Measurements from ENCODE around the gene MAG.

MAG gene

GRCh38 chr19:35249146-35249847 lies 42.7 kb upstream of the MAG start:
- no peak for TF ChIP-seq FOXP2 (optimal IDR thresholded peaks at IDR 0.05; ENCODE audit: borderline replicate concordance, extremely low read depth, extremely low read length, insufficient read depth)
- no peak for TF ChIP-seq SIN3A (IDR thresholded peaks at IDR 0.05; ENCODE audit: borderline replicate concordance, insufficient read depth, low read length)
- TF ChIP-seq TAF1 (IDR thresholded peaks at IDR 0.05; ENCODE audit: borderline replicate concordance, insufficient read depth, low read length): no peak
- TF ChIP-seq REST (IDR thresholded peaks at IDR 0.05; ENCODE audit: insufficient read depth in 1 of 2, low read depth in 2 of 2, low read length in 2 of 2): no peak
- TF ChIP-seq POLR2AphosphoS5 (IDR thresholded peaks at IDR 0.05; ENCODE audit: low read depth, low read length): no peak

GRCh38 chr19:35249848-35250711 lies 41.9 kb upstream of the MAG start:
- TF ChIP-seq POLR2AphosphoS5 (IDR thresholded peaks at IDR 0.05; ENCODE audit: low read depth, low read length) (no peak), TAF1 (IDR thresholded peaks at IDR 0.05; ENCODE audit: borderline replicate concordance, insufficient read depth, low read length) (no peak), REST (IDR thresholded peaks at IDR 0.05; ENCODE audit: insufficient read depth in 1 of 2, low read depth in 2 of 2, low read length in 2 of 2) (no peak), FOXP2 (optimal IDR thresholded peaks at IDR 0.05; ENCODE audit: borderline replicate concordance, extremely low read depth, extremely low read length, insufficient read depth) (no peak), SIN3A (IDR thresholded peaks at IDR 0.05; ENCODE audit: borderline replicate concordance, insufficient read depth, low read length) (no peak)

GRCh38 chr19:35251456-35251855 lies 40.5 kb upstream of the MAG start:
- no peak for TF ChIP-seq SIN3A (IDR thresholded peaks at IDR 0.05; ENCODE audit: borderline replicate concordance, insufficient read depth, low read length)
- TF ChIP-seq REST (IDR thresholded peaks at IDR 0.05; ENCODE audit: insufficient read depth in 1 of 2, low read depth in 2 of 2, low read length in 2 of 2): no peak
- TF ChIP-seq FOXP2 (optimal IDR thresholded peaks at IDR 0.05; ENCODE audit: borderline replicate concordance, extremely low read depth, extremely low read length, insufficient read depth): no peak
- TF ChIP-seq POLR2AphosphoS5 (IDR thresholded peaks at IDR 0.05; ENCODE audit: low read depth, low read length): no peak
- no peak for TF ChIP-seq TAF1 (IDR thresholded peaks at IDR 0.05; ENCODE audit: borderline replicate concordance, insufficient read depth, low read length)

- no peak for TF ChIP-seq REST (IDR thresholded peaks at IDR 0.05; ENCODE audit: insufficient read depth in 1 of 2, low read depth in 2 of 2, low read length in 2 of 2)
- no peak for TF ChIP-seq FOXP2 (optimal IDR thresholded peaks at IDR 0.05; ENCODE audit: borderline replicate concordance, extremely low read depth, extremely low read length, insufficient read depth)
- no peak for TF ChIP-seq SIN3A (IDR thresholded peaks at IDR 0.05; ENCODE audit: borderline replicate concordance, insufficient read depth, low read length)
- no peak for TF ChIP-seq POLR2AphosphoS5 (IDR thresholded peaks at IDR 0.05; ENCODE audit: low read depth, low read length)
- TF ChIP-seq TAF1 (IDR thresholded peaks at IDR 0.05; ENCODE audit: borderline replicate concordance, insufficient read depth, low read length): no peak
Measured at GRCh38 chr19:35253316-35254286, 38.4 kb upstream of the MAG start.

All from PFSK-1 (cell line).